Fibroblast of villous mesenchyme (primary cell): ENCODE data around the gene NETO2. TPM values are rescaled to one million over a fixed set of nuclear protein-coding genes. Genes with fewer than 3 reads are reported as not detected.
A peak's percentile ranks its signal among the peaks of the same experiment; 100 is the strongest.
"Not testable (repeated sequence)": the region's sequence is repeated elsewhere in the genome, so short reads cannot be mapped to it uniquely, and the experiment has no call there.

Experiments
- DNase-seq: peaks from one replicate; pipeline ENCODE4 v3.0.0-alpha.2; 2010; ENCODE audit warnings: low read depth
- H3K4me3 ChIP-seq: 2 replicates; pipeline ENCODE4 v1.5.1; 2011; ENCODE audit warnings: low read depth, mild to moderate bottlenecking, low read length
- total RNA-seq: library from RNA; depleted of rRNA; stranded (reverse); fragments of >200 nt; gene quantifications from 2 replicates; pipeline ENCODE4 v1.2.3, GENCODE V29; 2012
- TF ChIP-seq, protein P1 (sequence below): IDR thresholded peaks from 2 replicates; pipeline ENCODE4 v1.5.1; 2012; ENCODE audit warnings: low read depth, mild to moderate bottlenecking, low read length; ENCODE audit not compliant: insufficient read depth

NETO2 gene
- total RNA-seq, 1 donor: 14.7 TPM

DNA sequence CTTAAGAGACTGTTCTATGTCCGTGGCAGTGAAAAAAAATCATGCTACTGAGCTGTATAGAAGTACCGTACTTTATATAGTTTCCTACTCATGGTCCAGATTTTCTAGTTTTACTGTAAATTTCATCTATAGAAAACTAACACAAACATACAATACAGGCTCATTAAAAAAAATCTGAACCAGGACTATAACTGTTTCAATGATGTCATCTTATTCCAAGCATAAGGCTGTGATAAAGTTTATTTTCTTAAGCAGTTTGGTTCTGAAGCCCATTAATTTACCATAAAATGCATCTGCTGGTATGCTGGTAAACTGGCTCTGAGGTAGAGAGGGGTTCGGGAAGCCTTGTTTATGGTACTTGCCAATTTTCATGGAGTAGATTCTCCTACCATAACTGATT lies 16.7 kb upstream of the NETO2 start:
- DNase-seq: no peak
- no peak overlapping the region for H3K4me3 ChIP-seq
- TF ChIP-seq, protein P1, sequence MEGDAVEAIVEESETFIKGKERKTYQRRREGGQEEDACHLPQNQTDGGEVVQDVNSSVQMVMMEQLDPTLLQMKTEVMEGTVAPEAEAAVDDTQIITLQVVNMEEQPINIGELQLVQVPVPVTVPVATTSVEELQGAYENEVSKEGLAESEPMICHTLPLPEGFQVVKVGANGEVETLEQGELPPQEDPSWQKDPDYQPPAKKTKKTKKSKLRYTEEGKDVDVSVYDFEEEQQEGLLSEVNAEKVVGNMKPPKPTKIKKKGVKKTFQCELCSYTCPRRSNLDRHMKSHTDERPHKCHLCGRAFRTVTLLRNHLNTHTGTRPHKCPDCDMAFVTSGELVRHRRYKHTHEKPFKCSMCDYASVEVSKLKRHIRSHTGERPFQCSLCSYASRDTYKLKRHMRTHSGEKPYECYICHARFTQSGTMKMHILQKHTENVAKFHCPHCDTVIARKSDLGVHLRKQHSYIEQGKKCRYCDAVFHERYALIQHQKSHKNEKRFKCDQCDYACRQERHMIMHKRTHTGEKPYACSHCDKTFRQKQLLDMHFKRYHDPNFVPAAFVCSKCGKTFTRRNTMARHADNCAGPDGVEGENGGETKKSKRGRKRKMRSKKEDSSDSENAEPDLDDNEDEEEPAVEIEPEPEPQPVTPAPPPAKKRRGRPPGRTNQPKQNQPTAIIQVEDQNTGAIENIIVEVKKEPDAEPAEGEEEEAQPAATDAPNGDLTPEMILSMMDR: no peak

- H3K4me3 ChIP-seq: no peak overlapping the region
- no peak for DNase-seq
- TF ChIP-seq, protein P1: no peak
Measured at GRCh38 chr16:47158992-47159391, 15.2 kb upstream of the NETO2 start.

- no peak for DNase-seq
- TF ChIP-seq, protein P1: no peak
- no peak overlapping the region for H3K4me3 ChIP-seq
Measured at GRCh38 chr16:47156680-47157215, 13.0 kb upstream of the NETO2 start.

- not testable (repeated sequence) for H3K4me3 ChIP-seq, DNase-seq
Measured at GRCh38 chr16:47152501-47152900, 8.8 kb upstream of the NETO2 start.

DNA sequence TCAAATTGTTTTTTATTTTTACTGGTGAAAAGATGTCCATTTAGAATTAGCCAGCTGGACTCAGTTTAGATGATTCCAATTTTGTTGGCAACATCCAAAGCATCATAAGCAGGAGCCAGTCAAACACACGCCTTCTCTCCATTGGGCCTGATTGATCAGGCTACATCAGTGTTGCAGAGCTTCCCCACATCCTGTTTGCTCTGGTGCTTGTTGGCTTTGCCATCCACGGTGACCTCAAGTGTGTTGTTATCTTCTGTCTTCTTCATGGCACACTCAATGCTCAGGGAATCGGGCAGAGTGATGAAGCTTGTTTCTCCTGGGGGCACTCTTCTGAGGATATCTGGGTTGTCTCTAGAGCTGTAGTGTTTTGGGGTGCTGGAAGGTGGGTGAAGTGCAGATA lies 6.3 kb upstream of the NETO2 start:
- DNase-seq: no peak
- TF ChIP-seq, protein P1: no peak
- H3K4me3 ChIP-seq: no peak overlapping the region

DNA sequence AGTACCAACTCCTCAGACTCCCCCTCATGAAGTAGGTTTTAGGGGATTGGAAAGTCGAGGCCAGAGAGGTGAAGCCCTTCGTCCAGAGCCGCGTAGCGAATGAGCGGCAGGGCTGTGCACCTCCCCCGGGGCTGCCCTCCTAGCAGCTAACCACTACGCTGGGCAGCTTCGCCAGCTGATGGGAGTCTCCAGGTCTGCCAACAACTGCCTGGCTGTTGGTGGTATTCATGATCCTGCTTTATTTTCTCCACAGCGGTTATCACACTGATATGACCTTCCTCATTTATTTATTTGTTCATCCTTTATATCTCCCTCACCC lies 773 bp upstream of the NETO2 start:
- no peak for DNase-seq
- TF ChIP-seq, protein P1: no peak
- peak overlapping the region; percentile 63 for H3K4me3 ChIP-seq

- peak; percentile 71 for DNase-seq
- H3K4me3 ChIP-seq: peak overlapping the region; percentile 63
- TF ChIP-seq, protein P1: peak; percentile 61
Measured at GRCh38 chr16:47142821-47143676, 696 bp downstream of the NETO2 start.
